Measurements from ENCODE around the gene NEK1. TPM values are rescaled to one million over a fixed set of nuclear protein-coding genes. Genes with fewer than 3 reads are reported as not detected.
A peak's percentile ranks its signal among the peaks of the same experiment; 100 is the strongest.

NEK1 gene
- total and polyA plus RNA-seq, 2 of the 13 experiments (the other 11 are each of a cell fraction or from before 2014, with no cell fraction given): 2.9 to 5.4 TPM

GRCh38 chr4:169661761-169662160 is 49.4 kb upstream of the NEK1 start:
- no TSS peak for BruUV-seq (replicated peaks)
- in situ Hi-C loops (cut with HindIII; ENCODE audit: extremely low pct_ligation_motif_present, low pct_unique_long_range_greater_than_20kb) (loop anchor here (5.0 kb wide), 1 partner anchor 39 kb away; the partner anchor contains the start of gene CLCN3), intact Hi-C loops (cut with micrococcal nuclease; ENCODE audit: unreplicated experiment) (loop anchor here (2.0 kb wide), 1 partner anchor 41 kb away; the partner anchor contains the start of gene CLCN3)
- no peak for ATAC-seq
- Histone ChIP-seq H4K20me1 (ENCODE audit: insufficient read depth, low read length) (no peaks in the 10 kb centered on the region), H3K9ac (ENCODE audit: insufficient read depth, low read depth, low read length) (no peak overlapping the region), H3K4me2 (ENCODE audit: low read depth, low read length) (no peak overlapping the region), H3K9me3 (ENCODE audit: low read length) (no peaks in the 10 kb centered on the region), H2AFZ (ENCODE audit: low read length) (no peak overlapping the region), H3K4me1 (ENCODE audit: insufficient read depth, low read length) (peaks cover 50% of the 10 kb centered on the region), H3K79me2 (ENCODE audit: insufficient read depth, low read length) (peaks cover 30% of the 10 kb centered on the region), H3K4me3 (replicated peaks in 1 of 3; ENCODE audit: insufficient read depth in 1 of 3, low read depth in 2 of 3, low read length in 3 of 3) (no peak overlapping the region), H3K27me3 (ENCODE audit: control insufficient read depth in 1 of 2, insufficient read depth in 2 of 2, low read length in 2 of 2) (no peaks in the 10 kb centered on the region), H3K27ac (ENCODE audit: extremely low read length, insufficient read depth, low read length) (no peak overlapping the region), H3K36me3 (replicated peaks in 1 of 2; ENCODE audit: control insufficient read depth in 1 of 2, insufficient read depth in 2 of 2, low read length in 2 of 2) (peaks cover 0 to 1% of the 10 kb centered on the region in 2 experiments; a peak in 1 of 5 replicates)
- ChIA-PET POLR2A (no interaction called here), CTCF (ENCODE audit: low intra/inter-chr PET ratio, low total read pairs) (no interaction called here)
- FAIRE-seq: no peak
- no peak for TF ChIP-seq ZNF264 (CRISPR knock-in tag; IDR thresholded peaks at IDR 0.05)
- TF ChIP-seq, protein P1, sequence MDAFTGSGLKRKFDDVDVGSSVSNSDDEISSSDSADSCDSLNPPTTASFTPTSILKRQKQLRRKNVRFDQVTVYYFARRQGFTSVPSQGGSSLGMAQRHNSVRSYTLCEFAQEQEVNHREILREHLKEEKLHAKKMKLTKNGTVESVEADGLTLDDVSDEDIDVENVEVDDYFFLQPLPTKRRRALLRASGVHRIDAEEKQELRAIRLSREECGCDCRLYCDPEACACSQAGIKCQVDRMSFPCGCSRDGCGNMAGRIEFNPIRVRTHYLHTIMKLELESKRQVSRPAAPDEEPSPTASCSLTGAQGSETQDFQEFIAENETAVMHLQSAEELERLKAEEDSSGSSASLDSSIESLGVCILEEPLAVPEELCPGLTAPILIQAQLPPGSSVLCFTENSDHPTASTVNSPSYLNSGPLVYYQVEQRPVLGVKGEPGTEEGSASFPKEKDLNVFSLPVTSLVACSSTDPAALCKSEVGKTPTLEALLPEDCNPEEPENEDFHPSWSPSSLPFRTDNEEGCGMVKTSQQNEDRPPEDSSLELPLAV (CRISPR knock-in tag; conservative IDR thresholded peaks at IDR 0.05; ENCODE audit: low read depth): no peak
- TF ChIP-seq ZFP36 (IDR thresholded peaks at IDR 0.05; ENCODE audit: borderline replicate concordance, low read depth, low read length, partially characterized antibody): no peak
- 89% methylated on average over 1 of the region's 1 CpG for WGBS (ENCODE audit: low lambda C conversion rate)
- no peak for DNase-seq (ENCODE audit: low spot score)

DNA sequence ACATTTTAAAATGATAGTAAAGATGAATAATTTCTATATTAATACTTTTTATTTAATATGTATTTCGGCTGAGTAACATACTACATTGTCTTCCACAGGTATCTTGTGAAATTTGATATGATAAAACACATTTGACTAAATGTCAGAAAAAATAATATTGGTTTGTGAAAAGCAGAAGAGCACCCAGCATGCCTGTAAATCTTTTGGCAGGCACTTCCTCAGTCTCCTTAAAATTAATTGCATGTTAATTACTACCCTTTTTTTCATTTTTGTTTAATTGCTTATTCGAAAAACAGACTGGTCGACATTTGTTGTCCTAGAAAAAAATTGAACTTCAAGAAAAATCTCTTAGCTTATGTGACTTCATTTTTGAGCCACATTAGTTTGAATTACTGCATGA is 48.5 kb upstream of the NEK1 start:
- peak overlapping the region in 1 of 3 experiments; percentile 45; a peak in 3 of 6 replicates for H3K4me3 ChIP-seq (replicated peaks in 1 of 3; ENCODE audit: insufficient read depth in 1 of 3, low read depth in 2 of 3, low read length in 3 of 3)
- H3K9ac ChIP-seq (ENCODE audit: insufficient read depth, low read depth, low read length): peak overlapping the region; percentile 64; the same call in 1 of the 2 replicates
- TF ChIP-seq NFKBIZ (CRISPR knock-in tag; IDR thresholded peaks at IDR 0.05) (no peak), THAP7 (CRISPR knock-in tag; IDR thresholded peaks at IDR 0.05) (no peak), ZNF572 (CRISPR knock-in tag; IDR thresholded peaks at IDR 0.05) (no peak), KAT8 (CRISPR knock-in tag; IDR thresholded peaks at IDR 0.05) (no peak), ZNF180 (CRISPR knock-in tag; IDR thresholded peaks at IDR 0.05; ENCODE audit: borderline replicate concordance, low read depth) (no peak), IKZF1 (IDR thresholded peaks at IDR 0.05) (no peak), ZC3H13 (CRISPR knock-in tag; IDR thresholded peaks at IDR 0.05) (no peak), FOXA1 (IDR thresholded peaks at IDR 0.05) (no peak), FOXA1 (CRISPR knock-in tag; IDR thresholded peaks at IDR 0.05) (no peak), ONECUT2 (CRISPR knock-in tag; IDR thresholded peaks at IDR 0.05) (no peak), RXRB (CRISPR knock-in tag; IDR thresholded peaks at IDR 0.05; ENCODE audit: borderline replicate concordance) (no peak), ZNF670 (CRISPR knock-in tag; IDR thresholded peaks at IDR 0.05; ENCODE audit: borderline replicate concordance) (no peak), SYNCRIP (IDR thresholded peaks at IDR 0.05; ENCODE audit: insufficient read depth, low read depth, low read length) (no peak)
- TF ChIP-seq, protein P2, sequence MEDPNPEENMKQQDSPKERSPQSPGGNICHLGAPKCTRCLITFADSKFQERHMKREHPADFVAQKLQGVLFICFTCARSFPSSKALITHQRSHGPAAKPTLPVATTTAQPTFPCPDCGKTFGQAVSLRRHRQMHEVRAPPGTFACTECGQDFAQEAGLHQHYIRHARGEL (CRISPR knock-in tag; IDR thresholded peaks at IDR 0.05): no peak

More for the DNA sequence above, 48.5 kb upstream of the NEK1 start:
- intact Hi-C loops (cut with micrococcal nuclease; ENCODE audit: unreplicated experiment): loop anchor here (1.0 to 2.0 kb wide), 2 partner anchors 7 to 40 kb away; partner anchors contain the start of gene CLCN3
- no TSS peak for BruUV-seq (replicated peaks)
- Histone ChIP-seq H3K9me3 (ENCODE audit: low read length) (no peaks in the 10 kb centered on the region), H3K79me2 (ENCODE audit: insufficient read depth, low read length) (peaks cover 27% of the 10 kb centered on the region), H2AFZ (ENCODE audit: low read length) (no peak overlapping the region), H3K4me1 (ENCODE audit: insufficient read depth, low read length) (peaks cover 50% of the 10 kb centered on the region), H4K20me1 (ENCODE audit: insufficient read depth, low read length) (no peaks in the 10 kb centered on the region), H3K27ac (ENCODE audit: extremely low read length, insufficient read depth, low read length) (peak overlapping the region; percentile 64), H3K27me3 (ENCODE audit: control insufficient read depth in 1 of 2, insufficient read depth in 2 of 2, low read length in 2 of 2) (no peaks in the 10 kb centered on the region), H3K4me2 (ENCODE audit: low read depth, low read length) (peak overlapping the region; percentile 44), H3K36me3 (replicated peaks in 1 of 2; ENCODE audit: control insufficient read depth in 1 of 2, insufficient read depth in 2 of 2, low read length in 2 of 2) (no peaks in the 10 kb centered on the region)
- CTCF ChIA-PET (ENCODE audit: low intra/inter-chr PET ratio, low total read pairs): no interaction called here
- in situ Hi-C loops (cut with HindIII; ENCODE audit: extremely low pct_ligation_motif_present, low pct_unique_long_range_greater_than_20kb): loop anchor here (5.0 kb wide), 1 partner anchor 39 kb away; the partner anchor contains the start of gene CLCN3
- POLR2A ChIA-PET: interaction anchor here (1.0 kb wide), 1 partner anchor 651 kb away, joined by 4 read pairs; the partner anchor contains the start of gene CBR4
- no peak for FAIRE-seq
- no peak for ATAC-seq
- WGBS (ENCODE audit: low lambda C conversion rate): 85% methylated on average over 3 of the region's 3 CpGs
- DNase-seq (ENCODE audit: low spot score): no peak

All from HepG2 (cell line).